Activated CD4-positive, alpha-beta memory T cell treated with anti-CD3 and anti-CD28 coated beads, Interleukin-2, amount 10 ng/mL, durations not matched to agents 7 days and 5 days (primary cell): ENCODE measurements around the gene ZNF385B. TPM values are rescaled to one million over a fixed set of nuclear protein-coding genes. Genes with fewer than 3 reads are reported as not detected.
"Not testable (repeated sequence)": the region's sequence is repeated elsewhere in the genome, so short reads cannot be mapped to it uniquely, and the experiment has no call there.

Experiments
- CTCF ChIA-PET: fragments of 350-600 bp; sonication (Branson Sonifier 250); formaldehyde crosslinking; loops from one replicate; lab custom pipeline; 2021; ENCODE audit warnings: antibody characterized with exemption, inconsistent platforms; lab: Charles Lee
- POLR2A ChIA-PET: fragments of 350-600 bp; sonication (Branson Sonifier 250); formaldehyde crosslinking; loops from one replicate; lab custom pipeline; 2021; ENCODE audit warnings: antibody characterized with exemption; lab: Charles Lee
- DNase-seq: peaks from one replicate; pipeline ENCODE4 v3.0.0-alpha.2; 2020
- H3K27ac Mint-ChIP-seq: one replicate; pipeline ENCODE4 v1.8.0; 2021; ENCODE audit warnings: mild to moderate bottlenecking, mixed read lengths
- H3K27me3 Mint-ChIP-seq: one replicate; pipeline ENCODE4 v1.8.0; 2021; ENCODE audit warnings: mixed read lengths
- H3K36me3 Mint-ChIP-seq: one replicate; pipeline ENCODE4 v1.8.0; 2021; ENCODE audit warnings: low read depth, mixed read lengths
- H3K4me1 Mint-ChIP-seq: one replicate; pipeline ENCODE4 v1.8.0; 2021; ENCODE audit warnings: mixed read lengths
- H3K4me3 Mint-ChIP-seq: one replicate; pipeline ENCODE4 v1.8.0; 2021; ENCODE audit warnings: mild to moderate bottlenecking, mixed read lengths
- H3K9me3 Mint-ChIP-seq: one replicate; pipeline ENCODE4 v1.8.0; 2021; ENCODE audit warnings: mixed read lengths
- total RNA-seq, 2 experiments: library from RNA; stranded (reverse); gene quantifications; one replicate each; pipeline ENCODE4 v1.2.3, GENCODE V29; 2021

Gene ZNF385B
- not detected for total RNA-seq

DNA sequence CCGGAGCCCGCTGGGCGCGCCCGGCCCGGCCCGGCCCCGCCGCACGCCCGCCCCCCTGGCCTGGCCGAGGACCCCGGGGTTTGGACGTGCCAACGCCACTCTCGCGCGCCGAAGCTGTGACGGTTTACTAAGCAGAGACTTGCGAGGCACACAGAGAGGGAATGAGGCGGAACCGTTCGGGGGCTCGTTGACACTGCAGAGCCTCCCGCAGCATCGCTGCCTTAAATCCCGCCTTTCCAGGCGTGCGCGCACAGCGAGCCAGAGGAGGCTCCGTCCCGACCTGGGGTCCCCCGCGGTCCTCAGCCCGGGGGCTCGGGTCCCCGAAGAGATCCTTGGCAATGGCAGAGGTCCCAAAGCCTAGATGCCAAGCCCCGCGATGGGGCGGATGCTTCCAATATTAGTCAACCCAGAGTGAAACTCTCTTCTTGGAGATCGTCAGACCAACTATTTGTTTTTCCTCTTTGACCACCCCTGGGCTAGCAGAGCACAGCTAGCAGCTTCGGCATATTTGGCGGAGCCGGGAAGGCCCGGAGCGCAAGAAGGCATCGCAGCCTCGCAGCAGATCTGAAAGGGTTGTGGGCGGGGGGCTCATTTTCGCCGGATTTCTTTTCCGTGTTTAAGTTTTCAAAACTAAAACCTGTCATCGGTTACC is at the start of gene ZNF385B:
Gene ZNF385B (minus strand): TSS at position 197 of the 652 bp plus-strand sequence.
- no peak within 1 kb of the TSS for H3K27ac Mint-ChIP-seq
- H3K4me3 Mint-ChIP-seq: no peak within 1 kb of the TSS
- no peak for DNase-seq
- no peaks in the 10 kb centered on the region for H3K36me3 Mint-ChIP-seq
- H3K4me1 Mint-ChIP-seq: peaks cover 13% of the 10 kb centered on the region
- CTCF ChIA-PET: no interaction called here
- H3K27me3 Mint-ChIP-seq: peaks cover 67% of the 10 kb centered on the region
- no peaks in the 10 kb centered on the region for H3K9me3 Mint-ChIP-seq
- POLR2A ChIA-PET: no interaction called here

DNA sequence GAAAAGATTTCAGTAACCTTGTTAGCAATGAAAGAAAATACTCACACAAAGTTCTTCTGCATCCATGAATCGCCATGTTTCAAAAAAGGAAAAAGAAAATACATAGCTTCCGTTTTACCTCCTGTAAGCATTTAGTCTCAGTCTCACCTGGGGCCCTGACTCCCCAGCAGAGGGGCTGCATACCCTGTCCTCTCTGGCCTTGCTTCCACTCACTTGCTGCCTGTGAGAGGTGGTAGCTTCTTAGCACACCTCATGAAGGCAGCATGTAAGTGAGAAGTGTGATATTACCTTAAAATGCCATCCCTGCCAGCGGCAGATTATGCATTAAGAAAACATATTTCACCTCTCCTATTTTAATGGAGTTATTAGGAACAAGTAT is 49.3 kb upstream of the ZNF385B start:
- no peaks in the 10 kb centered on the region for H3K4me1 Mint-ChIP-seq
- POLR2A ChIA-PET: no interaction called here
- DNase-seq: no peak
- no peak overlapping the region for H3K27ac Mint-ChIP-seq
- CTCF ChIA-PET: no interaction called here
- H3K9me3 Mint-ChIP-seq: no peaks in the 10 kb centered on the region
- no peaks in the 10 kb centered on the region for H3K36me3 Mint-ChIP-seq
- H3K27me3 Mint-ChIP-seq: peaks cover 2% of the 10 kb centered on the region
- H3K4me3 Mint-ChIP-seq: no peak overlapping the region

DNA sequence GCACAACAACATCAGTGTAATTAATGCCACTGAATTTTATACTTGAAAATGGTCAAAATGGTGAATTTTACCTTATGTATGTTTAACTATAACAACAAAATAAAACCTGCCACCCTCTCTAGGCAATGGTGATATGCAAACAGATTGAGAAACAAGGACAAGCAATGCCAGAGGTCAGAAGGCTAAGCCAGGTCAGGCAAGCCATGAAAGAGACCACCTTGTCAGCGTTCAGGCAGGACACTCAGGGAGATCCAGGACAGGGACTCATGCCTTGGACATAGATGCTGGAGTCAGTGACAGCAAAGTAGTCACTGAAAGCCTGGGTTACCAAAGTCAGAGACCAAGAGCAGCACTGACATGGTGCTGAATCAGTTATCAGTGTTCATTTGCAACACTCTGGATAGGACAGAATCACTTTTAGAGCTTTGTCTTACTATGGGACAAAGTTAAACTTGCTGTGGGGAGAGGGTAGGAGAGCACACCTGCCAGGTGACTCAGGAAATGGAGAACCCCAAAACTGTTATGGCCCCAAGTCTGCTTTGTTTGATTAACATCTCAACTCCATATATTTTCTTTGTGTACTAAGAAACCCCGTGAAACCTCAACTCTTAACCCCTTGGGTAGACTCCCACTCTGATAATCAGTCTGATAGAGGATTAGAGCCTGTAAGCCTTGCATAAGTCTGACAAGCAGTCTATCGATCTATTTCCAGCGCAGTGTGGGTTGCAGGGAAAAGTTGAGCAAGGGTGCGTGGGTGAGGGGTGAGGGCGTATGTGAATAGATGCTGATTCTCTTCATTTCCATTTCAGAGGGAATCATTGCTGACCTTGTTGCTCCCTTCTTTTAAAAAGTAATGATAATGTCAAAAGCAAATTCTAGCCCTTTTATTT is 48.7 kb upstream of the ZNF385B start:
- no peak overlapping the region for H3K27ac Mint-ChIP-seq
- no peak overlapping the region for H3K4me3 Mint-ChIP-seq
- DNase-seq: no peak
- no peaks in the 10 kb centered on the region for H3K9me3 Mint-ChIP-seq
- H3K4me1 Mint-ChIP-seq: no peaks in the 10 kb centered on the region
- ChIA-PET CTCF (no interaction called here), POLR2A (no interaction called here)
- H3K36me3 Mint-ChIP-seq: no peaks in the 10 kb centered on the region
- peaks cover 2% of the 10 kb centered on the region for H3K27me3 Mint-ChIP-seq

DNA sequence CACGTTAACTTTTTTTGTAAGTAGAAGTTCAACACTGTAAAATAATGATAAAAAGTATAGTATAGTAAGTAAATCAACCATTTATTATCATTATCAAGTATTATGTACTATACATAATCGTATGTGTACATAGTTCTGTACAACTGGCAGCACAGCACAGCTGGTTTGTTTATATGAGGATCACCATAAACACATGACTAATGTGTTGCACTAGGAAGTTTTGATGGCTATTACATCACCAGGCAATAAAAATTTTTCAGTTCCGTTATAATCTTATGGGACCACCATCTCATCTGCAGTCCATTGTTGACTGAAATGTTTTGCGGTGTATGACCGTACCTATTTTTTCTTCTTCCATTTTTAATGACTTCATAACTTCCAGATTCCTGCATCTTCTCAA is 39.2 kb upstream of the ZNF385B start:
- no peak for DNase-seq
- ChIA-PET CTCF (no interaction called here), POLR2A (no interaction called here)
- H3K4me3 Mint-ChIP-seq: no peak overlapping the region
- H3K27me3 Mint-ChIP-seq: peaks cover 2% of the 10 kb centered on the region
- H3K36me3 Mint-ChIP-seq: no peaks in the 10 kb centered on the region
- H3K4me1 Mint-ChIP-seq: no peaks in the 10 kb centered on the region
- H3K27ac Mint-ChIP-seq: no peak overlapping the region
- H3K9me3 Mint-ChIP-seq: no peaks in the 10 kb centered on the region

DNA sequence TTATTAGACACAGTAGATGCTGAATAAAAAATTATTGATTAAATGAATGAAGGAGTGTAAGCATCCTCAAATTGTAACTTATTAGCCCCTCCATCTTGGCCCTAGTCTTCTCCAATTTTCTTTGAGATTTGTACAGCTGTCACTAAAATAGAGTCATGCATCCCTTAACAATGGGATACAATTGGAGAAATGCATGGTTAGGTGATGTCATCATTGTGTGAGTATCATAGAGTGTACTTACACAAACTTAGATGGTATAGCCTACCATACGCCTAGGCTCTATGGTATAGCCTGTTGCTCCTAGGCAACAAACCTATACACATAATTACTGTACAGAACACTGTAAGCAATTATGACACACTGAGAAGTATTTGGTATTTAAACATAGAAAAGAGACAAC is 38.3 kb upstream of the ZNF385B start:
- H3K27me3 Mint-ChIP-seq: peaks cover under 1% of the 10 kb centered on the region
- H3K4me3 Mint-ChIP-seq: no peak overlapping the region
- H3K27ac Mint-ChIP-seq: no peak overlapping the region
- CTCF ChIA-PET: interaction anchor here (2.1 kb wide), 1 partner anchor 9 kb away, joined by 5 read pairs; no protein-coding TSS in a partner anchor
- no peaks in the 10 kb centered on the region for H3K9me3 Mint-ChIP-seq
- no peak for DNase-seq
- POLR2A ChIA-PET: no interaction called here
- H3K4me1 Mint-ChIP-seq: no peaks in the 10 kb centered on the region
- H3K36me3 Mint-ChIP-seq: no peaks in the 10 kb centered on the region

DNA sequence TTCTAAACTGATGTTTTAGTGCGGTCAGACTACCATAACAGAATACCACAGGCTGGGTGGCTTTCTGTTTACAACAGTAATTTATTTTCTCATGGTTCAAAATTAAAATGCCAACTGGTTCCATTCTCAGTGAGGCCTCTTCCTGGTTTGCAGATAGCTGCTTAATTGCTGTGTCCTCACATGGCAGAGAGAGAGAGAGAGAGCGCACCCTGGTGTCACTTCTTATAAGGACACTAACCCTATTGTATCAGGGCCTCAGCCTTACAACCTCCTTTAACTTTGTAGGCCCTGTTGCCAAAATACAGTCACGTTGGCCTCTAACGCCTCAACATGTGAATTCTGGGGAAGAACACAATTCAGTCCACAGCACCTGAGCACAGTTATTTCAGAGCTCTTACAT is 37.5 kb upstream of the ZNF385B start:
- H3K4me1 Mint-ChIP-seq: no peaks in the 10 kb centered on the region
- H3K27ac Mint-ChIP-seq: no peak overlapping the region
- H3K4me3 Mint-ChIP-seq: no peak overlapping the region
- POLR2A ChIA-PET: no interaction called here
- H3K9me3 Mint-ChIP-seq: no peaks in the 10 kb centered on the region
- no peak for DNase-seq
- no peaks in the 10 kb centered on the region for H3K36me3 Mint-ChIP-seq
- CTCF ChIA-PET: interaction anchor here (2.1 kb wide), 1 partner anchor 8 kb away, joined by 5 read pairs; no protein-coding TSS in a partner anchor
- H3K27me3 Mint-ChIP-seq: no peaks in the 10 kb centered on the region

DNA sequence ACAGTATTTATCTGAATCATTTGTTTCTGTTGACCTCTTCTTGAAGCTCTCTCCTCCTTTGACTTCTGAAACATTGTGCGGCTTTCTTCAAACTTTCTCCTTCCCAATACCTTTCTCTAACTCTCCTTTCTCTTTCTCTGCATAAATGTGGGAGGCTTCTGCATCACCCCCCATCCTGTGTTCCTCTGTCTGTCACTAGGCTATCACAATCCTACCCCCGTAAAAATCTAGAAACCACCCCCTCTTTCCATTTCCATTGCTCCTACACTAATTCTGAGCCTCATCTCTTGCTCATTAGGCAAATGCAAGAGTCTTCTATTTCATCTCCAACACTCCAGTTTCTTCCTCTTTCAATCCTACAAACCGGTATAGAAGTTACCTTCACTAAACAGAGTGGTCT is 32.2 kb upstream of the ZNF385B start:
- H3K27ac Mint-ChIP-seq: no peak overlapping the region
- no peaks in the 10 kb centered on the region for H3K4me1 Mint-ChIP-seq
- peaks cover 2% of the 10 kb centered on the region for H3K9me3 Mint-ChIP-seq
- DNase-seq: no peak
- POLR2A ChIA-PET: no interaction called here
- H3K27me3 Mint-ChIP-seq: no peaks in the 10 kb centered on the region
- no peaks in the 10 kb centered on the region for H3K36me3 Mint-ChIP-seq
- CTCF ChIA-PET: no interaction called here
- H3K4me3 Mint-ChIP-seq: no peak overlapping the region

DNA sequence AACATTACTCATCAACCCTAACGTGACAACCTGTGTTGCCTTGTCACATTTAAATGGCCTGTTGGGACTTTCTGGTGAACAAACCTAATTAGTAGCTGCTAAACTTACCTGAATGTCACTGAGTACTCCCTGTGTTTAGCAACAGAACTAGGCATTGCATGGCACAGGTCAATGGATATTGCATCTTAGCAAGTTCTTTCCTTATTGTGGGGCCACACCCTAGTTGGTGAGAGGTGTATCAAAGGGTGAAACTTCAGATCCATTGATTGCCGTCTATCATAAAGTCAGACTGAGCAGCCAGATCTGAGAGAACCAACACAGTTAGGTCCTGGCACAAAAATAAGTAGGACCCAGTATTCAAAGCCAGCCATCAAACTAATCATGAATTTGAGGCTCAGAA is 29.8 kb upstream of the ZNF385B start:
- Mint-ChIP-seq H3K4me3 (no peak overlapping the region), H3K27ac (no peak overlapping the region), H3K4me1 (no peaks in the 10 kb centered on the region), H3K27me3 (peaks cover 1% of the 10 kb centered on the region), H3K9me3 (peaks cover 2% of the 10 kb centered on the region), H3K36me3 (no peaks in the 10 kb centered on the region)
- DNase-seq: no peak
- ChIA-PET POLR2A (no interaction called here), CTCF (interaction anchor here (1.6 kb wide), 1 partner anchor 8 kb away, joined by 5 read pairs; no protein-coding TSS in a partner anchor)

DNA sequence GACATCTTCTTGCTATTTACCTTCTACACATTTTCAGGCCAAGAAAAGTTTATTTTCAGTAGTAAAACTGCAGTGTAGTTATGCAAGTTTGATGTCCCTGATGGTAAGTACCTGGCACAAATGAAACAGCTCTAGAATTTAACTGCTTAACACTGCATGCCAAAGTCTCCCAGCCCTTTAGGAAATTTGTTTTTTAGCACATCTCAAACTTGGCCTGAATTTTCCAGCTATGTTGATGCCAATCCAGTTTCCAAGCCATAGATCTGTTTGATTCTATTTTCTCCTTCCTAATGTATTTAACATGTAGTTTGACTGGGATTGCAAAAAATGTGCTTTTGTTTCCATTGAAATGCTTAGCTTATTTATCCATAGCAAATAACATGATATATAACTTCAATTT is 29.3 kb upstream of the ZNF385B start:
- ChIA-PET POLR2A (no interaction called here), CTCF (interaction anchor here (1.6 kb wide), 1 partner anchor 9 kb away, joined by 5 read pairs; no protein-coding TSS in a partner anchor)
- Mint-ChIP-seq H3K36me3 (no peaks in the 10 kb centered on the region), H3K4me3 (no peak overlapping the region), H3K27me3 (peaks cover 1% of the 10 kb centered on the region), H3K4me1 (no peaks in the 10 kb centered on the region), H3K9me3 (peaks cover 2% of the 10 kb centered on the region), H3K27ac (no peak overlapping the region)
- DNase-seq: no peak

DNA sequence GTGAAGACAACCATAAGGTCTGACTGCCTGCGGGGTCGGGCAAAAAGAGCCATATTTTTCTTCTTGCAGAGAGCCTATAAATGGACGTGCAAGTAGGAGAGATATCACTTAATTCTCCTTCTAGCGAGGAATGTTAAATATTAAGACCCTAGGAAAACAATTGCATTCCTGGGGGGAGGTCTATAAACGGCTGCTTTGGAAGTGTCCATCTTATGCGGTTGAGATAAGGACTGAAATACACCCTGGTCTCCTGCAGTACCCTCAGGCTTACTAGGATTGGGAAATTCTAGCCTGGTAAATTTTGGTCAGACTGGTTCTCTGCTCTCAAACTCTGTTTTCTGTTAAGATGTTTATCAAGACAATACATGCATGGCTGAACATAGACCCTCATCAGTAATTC is 27.2 kb upstream of the ZNF385B start:
- DNase-seq, POLR2A ChIA-PET, H3K9me3 Mint-ChIP-seq, H3K27me3 Mint-ChIP-seq, H3K4me1 Mint-ChIP-seq, H3K36me3 Mint-ChIP-seq, H3K27ac Mint-ChIP-seq, H3K4me3 Mint-ChIP-seq, CTCF ChIA-PET: not testable (repeated sequence)

DNA sequence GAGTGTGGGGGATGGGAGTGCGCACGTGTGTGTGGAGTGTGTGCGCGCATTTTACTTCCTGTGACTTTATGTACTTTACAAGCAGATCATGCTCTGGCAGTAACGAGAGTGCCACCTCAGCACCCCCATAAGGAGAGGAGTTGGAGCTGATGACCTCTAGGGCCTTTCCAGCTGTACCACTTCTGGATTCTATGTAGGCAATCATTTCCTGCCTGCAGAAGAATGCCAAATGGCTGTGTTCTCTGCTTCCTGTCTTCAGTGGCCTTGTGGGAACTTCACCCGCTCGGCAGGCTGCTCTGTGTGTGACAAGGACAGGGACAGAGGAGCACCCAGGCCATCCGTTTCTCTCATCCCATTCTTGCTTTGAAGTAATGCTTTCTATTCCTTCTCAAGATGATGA is 22.8 kb upstream of the ZNF385B start:
- H3K9me3 Mint-ChIP-seq: no peaks in the 10 kb centered on the region
- no peak for DNase-seq
- H3K4me3 Mint-ChIP-seq: no peak overlapping the region
- CTCF ChIA-PET: no interaction called here
- no peaks in the 10 kb centered on the region for H3K36me3 Mint-ChIP-seq
- POLR2A ChIA-PET: no interaction called here
- no peaks in the 10 kb centered on the region for H3K4me1 Mint-ChIP-seq
- H3K27ac Mint-ChIP-seq: no peak overlapping the region
- H3K27me3 Mint-ChIP-seq: peaks cover 5% of the 10 kb centered on the region

DNA sequence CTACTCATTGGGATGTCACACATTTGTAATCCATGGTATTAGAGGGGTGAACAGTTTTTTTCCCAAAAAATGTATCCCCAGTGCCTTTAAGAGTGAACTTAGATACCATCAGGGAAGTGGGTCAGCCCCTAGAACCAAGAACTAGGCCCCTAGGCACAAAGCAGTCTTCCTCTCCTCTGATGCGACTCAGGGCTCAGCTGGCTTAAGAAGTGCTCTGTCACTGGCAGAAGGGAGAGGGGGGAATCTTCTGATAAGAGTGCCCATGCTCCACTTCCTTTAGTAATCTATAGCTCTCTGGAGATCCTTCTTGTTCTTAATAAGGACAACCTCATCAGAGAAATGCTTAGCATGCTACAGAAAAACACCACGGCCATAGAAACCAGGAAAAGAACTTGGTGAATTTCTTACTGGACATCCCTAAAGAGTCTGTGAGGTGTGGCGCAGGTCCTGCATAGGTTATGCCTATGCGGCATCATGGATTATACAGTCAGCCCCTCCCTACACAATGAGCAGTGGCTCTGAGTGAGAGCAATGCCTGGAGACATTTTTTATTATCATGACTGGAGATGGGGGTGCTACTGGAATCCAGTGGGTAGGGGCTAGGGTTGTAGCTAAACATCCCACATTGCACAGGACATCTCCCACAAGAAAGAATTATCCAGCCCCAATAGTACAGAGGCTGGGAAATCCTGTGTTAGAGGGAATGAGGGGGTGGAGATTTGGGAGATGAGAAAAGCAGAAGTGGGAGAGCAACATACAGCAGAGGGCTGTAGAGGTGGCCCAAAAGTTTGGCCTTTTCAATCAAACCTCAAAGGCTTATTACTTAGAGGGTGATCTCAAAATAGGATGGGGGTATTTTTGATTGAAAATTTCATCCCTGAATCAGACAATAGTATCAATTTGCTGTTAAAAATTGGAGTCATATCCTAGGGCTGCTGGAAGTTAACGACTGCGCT is 21.7 kb upstream of the ZNF385B start:
- POLR2A ChIA-PET: no interaction called here
- no peak overlapping the region for H3K27ac Mint-ChIP-seq
- peaks cover 5% of the 10 kb centered on the region for H3K27me3 Mint-ChIP-seq
- CTCF ChIA-PET: no interaction called here
- H3K36me3 Mint-ChIP-seq: no peaks in the 10 kb centered on the region
- H3K4me3 Mint-ChIP-seq: no peak overlapping the region
- no peaks in the 10 kb centered on the region for H3K9me3 Mint-ChIP-seq
- H3K4me1 Mint-ChIP-seq: no peaks in the 10 kb centered on the region
- DNase-seq: no peak
